ENCODE measurements around the gene GRM7. TPM values are rescaled to one million over a fixed set of nuclear protein-coding genes. Genes with fewer than 3 reads are reported as not detected.

GRM7 gene
- total RNA-seq, 2 donors from 2014 or later: 0.68 to 3.9 TPM

GRCh38 chr3:7029562-7029961, 168.6 kb downstream of the GRM7 start:
- no peak overlapping the region for H3K27ac ChIP-seq
- DNase-seq (ENCODE audit: low spot score) (no peak), ATAC-seq (ENCODE audit: insufficient number of reproducible peaks, low FRiP score, low read depth) (no peak)
- H3K27me3 ChIP-seq (replicated peaks; ENCODE audit: insufficient read depth): no peaks in the 10 kb centered on the region
- no peaks in the 10 kb centered on the region for H3K9me3 ChIP-seq
- TF ChIP-seq, protein P1, sequence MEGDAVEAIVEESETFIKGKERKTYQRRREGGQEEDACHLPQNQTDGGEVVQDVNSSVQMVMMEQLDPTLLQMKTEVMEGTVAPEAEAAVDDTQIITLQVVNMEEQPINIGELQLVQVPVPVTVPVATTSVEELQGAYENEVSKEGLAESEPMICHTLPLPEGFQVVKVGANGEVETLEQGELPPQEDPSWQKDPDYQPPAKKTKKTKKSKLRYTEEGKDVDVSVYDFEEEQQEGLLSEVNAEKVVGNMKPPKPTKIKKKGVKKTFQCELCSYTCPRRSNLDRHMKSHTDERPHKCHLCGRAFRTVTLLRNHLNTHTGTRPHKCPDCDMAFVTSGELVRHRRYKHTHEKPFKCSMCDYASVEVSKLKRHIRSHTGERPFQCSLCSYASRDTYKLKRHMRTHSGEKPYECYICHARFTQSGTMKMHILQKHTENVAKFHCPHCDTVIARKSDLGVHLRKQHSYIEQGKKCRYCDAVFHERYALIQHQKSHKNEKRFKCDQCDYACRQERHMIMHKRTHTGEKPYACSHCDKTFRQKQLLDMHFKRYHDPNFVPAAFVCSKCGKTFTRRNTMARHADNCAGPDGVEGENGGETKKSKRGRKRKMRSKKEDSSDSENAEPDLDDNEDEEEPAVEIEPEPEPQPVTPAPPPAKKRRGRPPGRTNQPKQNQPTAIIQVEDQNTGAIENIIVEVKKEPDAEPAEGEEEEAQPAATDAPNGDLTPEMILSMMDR (IDR thresholded peaks at IDR 0.05): no peak
- H3K4me1 ChIP-seq (ENCODE audit: control insufficient read depth in 1 of 2, low read depth in 2 of 2): no peaks in the 10 kb centered on the region
- no peaks in the 10 kb centered on the region for H3K36me3 ChIP-seq
- no peak overlapping the region for H3K4me3 ChIP-seq

GRCh38 chr3:7038394-7038793, 177.5 kb downstream of the GRM7 start:
- TF ChIP-seq, protein P1 (IDR thresholded peaks at IDR 0.05): no peak
- Histone ChIP-seq H3K4me1 (ENCODE audit: control insufficient read depth in 1 of 2, low read depth in 2 of 2) (no peaks in the 10 kb centered on the region), H3K4me3 (no peak overlapping the region), H3K9me3 (no peaks in the 10 kb centered on the region), H3K27me3 (replicated peaks; ENCODE audit: insufficient read depth) (no peaks in the 10 kb centered on the region), H3K36me3 (no peaks in the 10 kb centered on the region), H3K27ac (no peak overlapping the region)
- ATAC-seq (ENCODE audit: insufficient number of reproducible peaks, low FRiP score, low read depth): no peak
- DNase-seq (ENCODE audit: low spot score): no peak

DNA sequence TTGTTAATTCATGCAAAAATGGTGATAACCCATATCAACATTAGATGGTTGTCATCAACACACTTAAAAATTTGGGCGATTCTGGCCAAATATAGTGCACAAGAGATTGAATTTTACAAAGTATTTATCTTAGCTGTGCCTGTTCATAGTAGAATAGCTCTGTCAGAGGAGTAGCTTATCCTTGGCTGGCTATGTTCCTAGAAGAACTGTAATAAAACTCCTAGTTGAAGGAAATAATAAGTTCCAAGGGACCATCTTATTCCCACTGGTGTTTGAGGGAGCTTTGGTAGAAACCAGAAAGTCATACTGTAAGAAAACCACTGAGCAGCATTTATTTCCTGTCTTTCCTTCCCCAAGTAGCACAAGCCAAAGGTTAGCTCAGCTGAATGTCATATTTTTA, 201.8 kb downstream of the GRM7 start:
- ATAC-seq (ENCODE audit: insufficient number of reproducible peaks, low FRiP score, low read depth) (no peak), DNase-seq (ENCODE audit: low spot score) (no peak)
- no peak overlapping the region for H3K4me3 ChIP-seq
- H3K4me1 ChIP-seq (ENCODE audit: control insufficient read depth in 1 of 2, low read depth in 2 of 2): no peaks in the 10 kb centered on the region
- no peaks in the 10 kb centered on the region for H3K36me3 ChIP-seq
- no peaks in the 10 kb centered on the region for H3K9me3 ChIP-seq
- H3K27me3 ChIP-seq (replicated peaks; ENCODE audit: insufficient read depth): no peaks in the 10 kb centered on the region
- H3K27ac ChIP-seq: no peak overlapping the region
- TF ChIP-seq, protein P1 (IDR thresholded peaks at IDR 0.05): no peak

- no peak for ATAC-seq (ENCODE audit: insufficient number of reproducible peaks, low FRiP score, low read depth)
- TF ChIP-seq, protein P1 (IDR thresholded peaks at IDR 0.05): no peak
These were observed 209.5 kb downstream of the GRM7 start for GRCh38 chr3:7070461-7070860.

DNA sequence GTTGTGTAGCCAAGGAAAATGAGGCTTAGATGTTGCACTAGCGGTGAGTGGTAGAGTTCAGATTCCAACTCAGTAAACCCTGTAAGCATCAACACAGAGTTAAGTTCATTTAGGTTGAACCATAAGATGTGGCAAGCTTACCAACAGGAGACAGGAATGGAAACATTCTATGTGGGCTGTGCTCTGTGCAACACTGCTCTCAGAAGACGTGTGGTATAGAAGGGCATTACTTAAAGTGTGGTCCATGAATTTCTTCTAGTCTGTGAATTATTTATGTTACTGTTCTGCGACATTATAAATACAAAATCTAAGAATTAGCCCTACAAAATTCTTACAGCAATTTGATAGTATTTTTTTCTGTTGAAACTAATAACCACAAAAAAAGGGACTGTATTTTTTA, 213.3 kb downstream of the GRM7 start:
- no peaks in the 10 kb centered on the region for H3K9me3 ChIP-seq
- TF ChIP-seq, protein P1 (IDR thresholded peaks at IDR 0.05): no peak
- no peak for DNase-seq (ENCODE audit: low spot score)
- no peak overlapping the region for H3K27ac ChIP-seq
- ATAC-seq (ENCODE audit: insufficient number of reproducible peaks, low FRiP score, low read depth): no peak
- H3K27me3 ChIP-seq (replicated peaks; ENCODE audit: insufficient read depth): no peaks in the 10 kb centered on the region
- no peaks in the 10 kb centered on the region for H3K36me3 ChIP-seq
- no peak overlapping the region for H3K4me3 ChIP-seq
- no peaks in the 10 kb centered on the region for H3K4me1 ChIP-seq (ENCODE audit: control insufficient read depth in 1 of 2, low read depth in 2 of 2)

More at GRCh38 chr3:7070461-7070860, 209.5 kb downstream of the GRM7 start:
- Histone ChIP-seq H3K4me3 (no peak overlapping the region), H3K27ac (no peak overlapping the region), H3K27me3 (replicated peaks; ENCODE audit: insufficient read depth) (no peaks in the 10 kb centered on the region), H3K4me1 (ENCODE audit: control insufficient read depth in 1 of 2, low read depth in 2 of 2) (no peaks in the 10 kb centered on the region), H3K36me3 (no peaks in the 10 kb centered on the region), H3K9me3 (no peaks in the 10 kb centered on the region)
- DNase-seq (ENCODE audit: low spot score): no peak

Measured in thoracic aorta (tissue), 2 donors.